ENCODE results near the gene SUSD1.

The SUSD1 gene

GRCh38 chr9:112051812-112052211 is 123.3 kb downstream of the SUSD1 start (continued):
- TF ChIP-seq TSHZ1 (tag by site-specific recombination; IDR thresholded peaks at IDR 0.05; ENCODE audit: borderline replicate concordance): no peak

GRCh38 chr9:112050544-112051475 is 124.3 kb downstream of the SUSD1 start:
- Histone ChIP-seq H3K4me3 (ENCODE audit: low read depth, low read length) (no peak overlapping the region), H3K9me3 (ENCODE audit: control insufficient read depth, insufficient read depth, low read depth, low read length) (no peaks in the 10 kb centered on the region), H3K4me1 (ENCODE audit: control insufficient read depth, insufficient read depth, low read length) (no peaks in the 10 kb centered on the region), H3K27ac (ENCODE audit: extremely low read depth, low read depth, low read length) (no peak overlapping the region), H3K36me3 (ENCODE audit: control insufficient read depth in 2 of 2, insufficient read depth in 1 of 2, low read length in 2 of 2) (peaks cover 0 to 6% of the 10 kb centered on the region in 2 experiments; a peak in 1 of 3 replicates)
- TF ChIP-seq ZBTB20 (tag by site-specific recombination; IDR thresholded peaks at IDR 0.05): no peak
- TF ChIP-seq ZNF398 (tag by site-specific recombination; IDR thresholded peaks at IDR 0.05): no peak
- ChIA-PET POLR2A (no interaction called here), CTCF (interaction anchor here (1.2 kb wide), 1 partner anchor 14 kb away, joined by 3 read pairs; no protein-coding TSS in a partner anchor)

GRCh38 chr9:112049811-112050516 is 125.1 kb downstream of the SUSD1 start:
- Histone ChIP-seq H3K4me1 (ENCODE audit: control insufficient read depth, insufficient read depth, low read length) (no peaks in the 10 kb centered on the region), H3K4me3 (ENCODE audit: low read depth, low read length) (no peak overlapping the region), H3K36me3 (ENCODE audit: control insufficient read depth in 2 of 2, insufficient read depth in 1 of 2, low read length in 2 of 2) (peaks cover 0 to 4% of the 10 kb centered on the region in 2 experiments; a peak in 1 of 3 replicates), H3K27ac (ENCODE audit: extremely low read depth, low read depth, low read length) (no peak overlapping the region), H3K9me3 (ENCODE audit: control insufficient read depth, insufficient read depth, low read depth, low read length) (no peaks in the 10 kb centered on the region)
- no peak for TF ChIP-seq ZNF221 (tag by site-specific recombination; IDR thresholded peaks at IDR 0.05; ENCODE audit: borderline replicate concordance)
- no peak for TF ChIP-seq ZNF777 (tag by site-specific recombination; IDR thresholded peaks at IDR 0.05; ENCODE audit: borderline replicate concordance)
- no peak for TF ChIP-seq ZNF571 (tag by site-specific recombination; IDR thresholded peaks at IDR 0.05)
- TF ChIP-seq ZNF423 (tag by site-specific recombination; IDR thresholded peaks at IDR 0.05): no peak
- no peak for TF ChIP-seq ZNF132 (tag by site-specific recombination; IDR thresholded peaks at IDR 0.05; ENCODE audit: borderline replicate concordance)
- no peak for TF ChIP-seq ZNF426 (tag by site-specific recombination; IDR thresholded peaks at IDR 0.05)
- no peak for TF ChIP-seq ZEB2 (tag by site-specific recombination; IDR thresholded peaks at IDR 0.05)
- TF ChIP-seq MZF1 (tag by site-specific recombination; IDR thresholded peaks at IDR 0.05; ENCODE audit: borderline replicate concordance): no peak
- no peak for TF ChIP-seq ZNF791 (tag by site-specific recombination; IDR thresholded peaks at IDR 0.05)
- TF ChIP-seq ZNF350 (tag by site-specific recombination; IDR thresholded peaks at IDR 0.05): no peak
- TF ChIP-seq ZNF433 (tag by site-specific recombination; IDR thresholded peaks at IDR 0.05; ENCODE audit: low read depth): no peak
- no peak for TF ChIP-seq PRDM4 (tag by site-specific recombination; IDR thresholded peaks at IDR 0.05)
- TF ChIP-seq ZBTB48 (tag by site-specific recombination; IDR thresholded peaks at IDR 0.05): no peak
- ChIA-PET CTCF (no interaction called here), POLR2A (no interaction called here)

Measured in HEK293 (cell line).